Smooth muscle cell (in vitro differentiated cells): ENCODE results near the gene PSMA2. TPM values are rescaled to one million over a fixed set of nuclear protein-coding genes. Genes with fewer than 3 reads are reported as not detected.

ENCODE experiments used
- DNase-seq: peaks from one replicate; lab custom pipeline; 2025; ENCODE audit not compliant: unreplicated experiment; lab: John Stamatoyannopoulos, UW
- H2AFZ ChIP-seq: fragments of 200-600 bp; sonication (generic); 2 replicates; pipeline ENCODE4 v1.6.0; 2016; ENCODE audit warnings: antibody characterized with exemption, low read depth, mild to moderate bottlenecking
- H3F3A ChIP-seq: fragments of 200-600 bp; sonication (generic); 2 replicates; pipeline ENCODE4 v1.6.0; 2017; ENCODE audit warnings: antibody characterized with exemption, low read depth
- H3K27ac ChIP-seq: fragments of 200-600 bp; sonication (generic); 2 replicates; pipeline ENCODE4 v1.5.1; 2016; ENCODE audit warnings: low read depth, mild to moderate bottlenecking
- H3K27me3 ChIP-seq: fragments of 200-600 bp; sonication (generic); 2 replicates; pipeline ENCODE4 v1.6.1; 2016; ENCODE audit warnings: low read depth, mild to moderate bottlenecking
- H3K36me3 ChIP-seq: fragments of 200-600 bp; sonication (generic); 2 replicates; pipeline ENCODE4 v1.5.1; 2016; ENCODE audit warnings: low read depth
- H3K4me1 ChIP-seq: fragments of 200-600 bp; sonication (generic); 2 replicates; pipeline ENCODE4 v1.5.1; 2016; ENCODE audit warnings: low read depth
- H3K4me2 ChIP-seq: fragments of 200-600 bp; sonication (generic); 2 replicates; pipeline ENCODE4 v1.6.0; 2016; ENCODE audit warnings: mild to moderate bottlenecking
- H3K4me3 ChIP-seq: fragments of 200-600 bp; sonication (generic); 2 replicates; pipeline ENCODE4 v1.5.1; 2016; ENCODE audit warnings: mild to moderate bottlenecking
- H3K79me2 ChIP-seq: fragments of 200-600 bp; sonication (generic); 2 replicates; pipeline ENCODE4 v1.6.0; 2016; ENCODE audit warnings: low read depth, mild to moderate bottlenecking
- H3K9ac ChIP-seq: fragments of 200-600 bp; sonication (generic); 2 replicates; pipeline ENCODE4 v1.6.0; 2016; ENCODE audit warnings: low read depth
- H3K9me3 ChIP-seq: fragments of 200-600 bp; sonication (generic); replicated peaks from 2 replicates; pipeline ENCODE4 v1.5.1; 2016; ENCODE audit warnings: low read depth
- H4K20me1 ChIP-seq: fragments of 200-600 bp; sonication (generic); 2 replicates; pipeline ENCODE4 v1.6.0; 2016; ENCODE audit warnings: low read depth
- CTCF ChIP-seq: fragments of 200-600 bp; sonication (generic); IDR thresholded peaks from 2 replicates; pipeline ENCODE4 v1.5.1; 2017; ENCODE audit warnings: borderline replicate concordance, mild to moderate bottlenecking, antibody characterized with exemption; ENCODE audit not compliant: insufficient read depth, poor library complexity, severe bottlenecking
- WGBS: methylation state at CpG from one replicate; pipeline ENCODE4 v1.1.7; 2016; ENCODE audit warnings: low lambda C conversion rate; 5-methylcytosine and 5-hydroxymethylcytosine counted together
- polyA plus RNA-seq: library from polyadenylated mRNA; unstranded; fragments of >200 nt; fragmentation: Nextera tagmentation; extraction: Ambion mirVana; gene quantifications from 2 replicates; pipeline ENCODE4 v1.2.1, GENCODE V29; 2016
- total RNA-seq: library from RNA; depleted of rRNA; stranded (reverse); fragments of >200 nt; gene quantifications from 2 replicates; pipeline ENCODE4 v1.2.3, GENCODE V29; 2014

The PSMA2 gene
- total and polyA plus RNA-seq, 2 experiments from 2014 or later, result 178 to 246 TPM

- 63% methylated on average over 2 of the region's 2 CpGs for WGBS
- Histone ChIP-seq H3K9me3 (peaks cover 4% of the 10 kb centered on the region), H3K27me3 (no peaks in the 10 kb centered on the region), H3K4me3 (no peak overlapping the region), H4K20me1 (no peaks in the 10 kb centered on the region), H3K9ac (no peak overlapping the region), H3K27ac (no peak overlapping the region), H3K79me2 (no peaks in the 10 kb centered on the region), H3K36me3 (no peaks in the 10 kb centered on the region), H3K4me1 (peaks cover 4% of the 10 kb centered on the region), H3K4me2 (no peak overlapping the region), H3F3A (no peaks in the 10 kb centered on the region), H2AFZ (no peak overlapping the region)
- TF ChIP-seq CTCF, result no peak
- no peak for DNase-seq
Observed at GRCh38 chr7:42961170-42961569, 29.2 kb upstream of the PSMA2 start.

- DNase-seq, result no peak
- Histone ChIP-seq H3K79me2 (no peaks in the 10 kb centered on the region), H3K9me3 (peaks cover 6% of the 10 kb centered on the region), H3K36me3 (no peaks in the 10 kb centered on the region), H3K27ac (no peak overlapping the region), H3K9ac (no peak overlapping the region), H3K27me3 (no peaks in the 10 kb centered on the region), H4K20me1 (no peaks in the 10 kb centered on the region), H2AFZ (no peak overlapping the region), H3K4me1 (peaks cover 4% of the 10 kb centered on the region), H3K4me2 (no peak overlapping the region), H3F3A (no peaks in the 10 kb centered on the region), H3K4me3 (no peak overlapping the region)
- TF ChIP-seq CTCF, result no peak
- WGBS, result 82% methylated on average over 2 of the region's 2 CpGs
Observed at GRCh38 chr7:42960762-42961161, 28.8 kb upstream of the PSMA2 start.

GRCh38 chr7:42959549-42959948 is 27.6 kb upstream of the PSMA2 start:
- no peak for TF ChIP-seq CTCF
- H3K9me3 ChIP-seq, result peaks cover 6% of the 10 kb centered on the region
- H3F3A ChIP-seq, result no peaks in the 10 kb centered on the region
- no peak for DNase-seq
- no peaks in the 10 kb centered on the region for H3K36me3 ChIP-seq
- H3K4me2 ChIP-seq, result no peak overlapping the region
- no peaks in the 10 kb centered on the region for H3K79me2 ChIP-seq
- no peaks in the 10 kb centered on the region for H3K27me3 ChIP-seq
- H3K9ac ChIP-seq, result no peak overlapping the region
- H3K4me1 ChIP-seq, result no peaks in the 10 kb centered on the region
- no peaks in the 10 kb centered on the region for H4K20me1 ChIP-seq
- 82% methylated on average over 2 of the region's 2 CpGs for WGBS
- no peak overlapping the region for H2AFZ ChIP-seq
- no peak overlapping the region for H3K27ac ChIP-seq
- no peak overlapping the region for H3K4me3 ChIP-seq

- H3K27ac ChIP-seq, result no peak overlapping the region
- DNase-seq, result no peak
- H3K9me3 ChIP-seq, result peaks cover 6% of the 10 kb centered on the region
- H3K4me1 ChIP-seq, result no peaks in the 10 kb centered on the region
- H3K4me3 ChIP-seq, result no peak overlapping the region
- H3K36me3 ChIP-seq, result no peaks in the 10 kb centered on the region
- H3K4me2 ChIP-seq, result no peak overlapping the region
- H4K20me1 ChIP-seq, result no peaks in the 10 kb centered on the region
- H2AFZ ChIP-seq, result no peak overlapping the region
- no peaks in the 10 kb centered on the region for H3K79me2 ChIP-seq
- no peaks in the 10 kb centered on the region for H3K27me3 ChIP-seq
- H3F3A ChIP-seq, result no peaks in the 10 kb centered on the region
- H3K9ac ChIP-seq, result no peak overlapping the region
- no peak for TF ChIP-seq CTCF
Observed at GRCh38 chr7:42956062-42956461, 24.1 kb upstream of the PSMA2 start.
